Lower leg skin (tissue), 3 donors: ENCODE data around the gene OR13C8.
"Not testable (repeated sequence)": the region's sequence is repeated elsewhere in the genome, so short reads cannot be mapped to it uniquely, and the experiment has no call there.

Experiments
- CTCF ChIP-seq, 3 donors: fragments of 450-650 bp; IDR thresholded peaks; one replicate each; pipeline ENCODE4 v1.5.1; 2016; ENCODE audit warnings: antibody characterized with exemption in 3 of 3, mild to moderate bottlenecking in 3 of 3, moderate library complexity in 2 of 3
- POLR2A ChIP-seq, 2 donors: fragments of 450-650 bp; IDR thresholded peaks; one replicate each; pipeline ENCODE4 v1.6.1; 2016 to 2017; ENCODE audit warnings: antibody characterized with exemption in 2 of 2, mild to moderate bottlenecking in 1 of 2, moderate library complexity in 1 of 2

- TF ChIP-seq CTCF, POLR2A (IDR thresholded peaks at IDR 0.05): not testable (repeated sequence)
Measured at GRCh38 chr9:104598749-104599148, 29.8 kb downstream of the OR13C8 start.
